IMR-90 (cell line): ENCODE measurements around the gene TTC1. TPM values are rescaled to one million over a fixed set of nuclear protein-coding genes. Genes with fewer than 3 reads are reported as not detected.

Experiments used
- ATAC-seq: fragments of 200-7000 bp; cut with Tn5 transposase; 2 replicates; pipeline ENCODE4 v1.9.1; 2020; ENCODE audit warnings: low read depth, mild to moderate bottlenecking, moderate library complexity
- BruUV-seq: library from RNA; stranded (reverse); fragments of 400-500 nt; replicated peaks from 2 replicates; lab custom pipeline; 2021; lab: Mats Ljungman, UMichigan
- CTCF ChIA-PET: fragments of 300-600 bp; formaldehyde crosslinking; extraction: SDS; loops from one replicate; lab custom pipeline; 2021; ENCODE audit warnings: antibody characterized with exemption; lab: Yijun Ruan, JAX
- POLR2A ChIA-PET: fragments of 300-600 bp; sonication (Branson Sonifier 250); formaldehyde crosslinking; loops from one replicate; lab custom pipeline; 2022; ENCODE audit warnings: antibody characterized with exemption; ENCODE audit not compliant: unreplicated experiment; lab: Charles Lee
- DNase-seq: peaks from one replicate; pipeline ENCODE4 v3.0.0; 2013
- H2AFZ ChIP-seq: replicated peaks from 2 replicates; pipeline ENCODE3; 2013; ENCODE audit warnings: low read length, mild to moderate bottlenecking; ENCODE audit not compliant: poor library complexity
- H2AK5ac ChIP-seq: 2 replicates; pipeline ENCODE4 v1.6.1; 2013; ENCODE audit warnings: low read depth, low read length, inconsistent platforms
- H2AK9ac ChIP-seq: replicated peaks from 2 replicates; pipeline ENCODE3; 2013; ENCODE audit warnings: mild to moderate bottlenecking, low read depth, low read length, moderate library complexity; ENCODE audit not compliant: poor library complexity
- H2BK120ac ChIP-seq: 2 replicates; pipeline ENCODE4 v1.6.1; 2013; ENCODE audit warnings: low read depth, low read length, inconsistent platforms
- H2BK15ac ChIP-seq: 3 replicates; pipeline ENCODE4 v1.6.1; 2013; ENCODE audit warnings: low read depth, low read length, inconsistent platforms
- H2BK20ac ChIP-seq: 2 replicates; pipeline ENCODE4 v1.6.1; 2013; ENCODE audit warnings: low read depth, mild to moderate bottlenecking, inconsistent platforms, low read length, moderate library complexity
- H2BK5ac ChIP-seq: 2 replicates; pipeline ENCODE4 v1.6.1; 2013; ENCODE audit warnings: mild to moderate bottlenecking, low read depth, low read length, inconsistent platforms; ENCODE audit not compliant: poor library complexity, severe bottlenecking
- H3K14ac ChIP-seq: replicated peaks from 2 replicates; pipeline ENCODE4 v1.6.1; 2013; ENCODE audit warnings: low read depth, low read length, inconsistent platforms
- H3K18ac ChIP-seq: 2 replicates; pipeline ENCODE4 v1.6.1; 2013; ENCODE audit warnings: low read depth, low read length, control low read depth
- H3K23ac ChIP-seq: 2 replicates; pipeline ENCODE4 v1.6.1; 2013; ENCODE audit warnings: low read depth, low read length, inconsistent platforms
- H3K27ac ChIP-seq: 2 replicates; pipeline ENCODE4 v1.5.1; 2013; ENCODE audit warnings: mild to moderate bottlenecking, control low read depth, low read length; ENCODE audit not compliant: insufficient read depth
- H3K27me3 ChIP-seq: 2 replicates; pipeline ENCODE4 v1.6.1; 2013; ENCODE audit warnings: low read length; ENCODE audit not compliant: control insufficient read depth, insufficient read depth
- H3K36me3 ChIP-seq: 2 replicates; pipeline ENCODE4 v1.6.1; 2013; ENCODE audit warnings: low read length, mixed read lengths; ENCODE audit not compliant: control insufficient read depth, insufficient read depth
- H3K4ac ChIP-seq: 2 replicates; pipeline ENCODE4 v1.6.1; 2013; ENCODE audit warnings: low read depth, low read length, inconsistent platforms
- H3K4me1 ChIP-seq: 2 replicates; pipeline ENCODE4 v1.6.1; 2013; ENCODE audit warnings: low read length, mixed read lengths; ENCODE audit not compliant: control insufficient read depth, insufficient read depth
- H3K4me2 ChIP-seq: 2 replicates; pipeline ENCODE4 v1.6.1; 2013; ENCODE audit warnings: low read depth, mild to moderate bottlenecking, control low read depth, low read length, moderate library complexity
- H3K4me3 ChIP-seq: 2 replicates; pipeline ENCODE4 v1.5.1; 2013; ENCODE audit warnings: low read depth, mild to moderate bottlenecking, control low read depth, low read length, moderate library complexity; ENCODE audit not compliant: insufficient read depth
- H3K56ac ChIP-seq: 2 replicates; pipeline ENCODE4 v1.6.1; 2013; ENCODE audit warnings: low read length, inconsistent platforms; ENCODE audit not compliant: insufficient read depth; ENCODE audit errors: extremely low read depth
- H3K79me1 ChIP-seq, 2 experiments: 2 replicates each; pipeline ENCODE4 v1.6.1; 2013; ENCODE audit warnings: low read length in 2 of 2, inconsistent platforms in 1 of 2, low read depth in 1 of 2
- H3K9ac ChIP-seq: 2 replicates; pipeline ENCODE4 v1.6.1; 2013; ENCODE audit warnings: low read depth, low read length, control low read depth
- H3K9me1 ChIP-seq: 2 replicates; pipeline ENCODE4 v1.6.1; 2013; ENCODE audit warnings: low read length, inconsistent platforms; ENCODE audit not compliant: insufficient read depth
- H3K9me3 ChIP-seq: 2 replicates; pipeline ENCODE4 v1.6.1; 2013; ENCODE audit warnings: low read length; ENCODE audit not compliant: control insufficient read depth, insufficient read depth
- H4K20me1 ChIP-seq: 2 replicates; pipeline ENCODE4 v1.6.1; 2013; ENCODE audit warnings: low read length, inconsistent platforms; ENCODE audit not compliant: insufficient read depth
- H4K5ac ChIP-seq: 2 replicates; pipeline ENCODE4 v1.6.1; 2013; ENCODE audit warnings: mild to moderate bottlenecking, low read depth, low read length, control low read depth
- H4K8ac ChIP-seq, 2 experiments: 2 replicates each; pipeline ENCODE4 v1.6.1; 2013; ENCODE audit warnings: low read depth in 2 of 2, low read length in 2 of 2, control low read depth in 1 of 2, inconsistent platforms in 1 of 2
- H4K91ac ChIP-seq: 2 replicates; pipeline ENCODE4 v1.6.1; 2013; ENCODE audit warnings: low read depth, low read length, inconsistent platforms; ENCODE audit not compliant: insufficient read depth
- CEBPB ChIP-seq: IDR thresholded peaks from 2 replicates; pipeline ENCODE4 v1.6.1; 2012; ENCODE audit warnings: low read depth, low read length, improper control_type of control experiment
- MAFK ChIP-seq: IDR thresholded peaks from 2 replicates; pipeline ENCODE4 v1.6.1; 2012; ENCODE audit warnings: low read depth, low read length, improper control_type of control experiment
- WGBS, 2 experiments: methylation state at CpG; one replicate each; pipeline versions ENCODE4 v1.1.5 to v1.1.7; 2013; ENCODE audit warnings: missing lambda C conversion rate in 2 of 2; ENCODE audit not compliant: insufficient read length in 1 of 2; ENCODE audit errors: extremely low coverage in 2 of 2; 5-methylcytosine and 5-hydroxymethylcytosine counted together
- dilution Hi-C: fragments of 300-500 bp; cut with HindIII; formaldehyde crosslinking; loops from one replicate; pipeline ENCODE4 v1.14.3; 2018; ENCODE audit warnings: low sequenced_read_pairs; ENCODE audit not compliant: unreplicated experiment
- in situ Hi-C: fragments of 300-500 bp; cut with MboI; formaldehyde crosslinking; loops from 3 replicates; pipeline ENCODE4 v1.14.3; 2019; ENCODE audit warnings: low sequenced_read_pairs, inconsistent platforms, mixed read lengths
- intact Hi-C: fragments of 100-400 bp; cut with micrococcal nuclease; formaldehyde crosslinking; loops from 2 replicates; pipeline ENCODE4 v1.10.0; 2022
- polyA plus RNA-seq, 3 experiments: library from polyadenylated mRNA; depleted of rRNA; stranded (reverse); fragments of >200 nt; gene quantifications; 2 replicates each; pipeline ENCODE4 v1.2.3, GENCODE V29; 2012; ENCODE audit warnings: low replicate concordance in 1 of 3
- total RNA-seq: library from RNA; depleted of rRNA; stranded (reverse); fragments of >200 nt; gene quantifications from 2 replicates; pipeline ENCODE4 v1.2.3, GENCODE V29; 2012

Gene TTC1
- total and polyA plus RNA-seq, 2 of the 4 experiments (the other 2 are of a cell fraction), result 23.1 to 41.1 TPM

DNA sequence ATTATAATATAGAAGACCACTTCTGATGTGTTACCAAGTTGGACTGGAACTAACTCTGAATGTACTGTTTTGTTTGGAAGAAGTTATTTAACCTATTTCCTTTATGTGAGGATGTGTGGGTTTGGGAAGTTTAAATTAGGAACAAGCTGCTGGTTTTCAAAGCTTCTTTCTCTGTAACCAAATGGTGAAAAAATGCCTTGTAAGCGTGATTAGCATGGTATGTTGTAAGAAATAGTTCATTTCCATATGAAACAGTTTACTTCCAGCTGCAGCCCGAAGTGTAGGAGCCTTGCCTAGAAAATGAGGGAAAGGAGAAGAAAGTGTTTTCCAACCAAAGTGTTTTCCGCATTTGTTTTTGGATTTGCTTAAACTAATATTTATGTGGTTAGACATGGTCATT, 36.0 kb downstream of the TTC1 start:
- no peak overlapping the region for H2AFZ ChIP-seq
- peaks cover 4% of the 10 kb centered on the region; the same call in 1 of the 2 replicates for H3K9me1 ChIP-seq
- no peak overlapping the region for H3K14ac ChIP-seq
- H3K9me3 ChIP-seq, result no peaks in the 10 kb centered on the region
- H3K36me3 ChIP-seq, result peaks cover 13% of the 10 kb centered on the region
- H2BK15ac ChIP-seq, result no peak overlapping the region
- peaks cover 0 to 8% of the 10 kb centered on the region in 2 experiments; a peak in 3 of 4 replicates for H3K79me1 ChIP-seq
- WGBS, 2 experiments, result no CpG with 5 or more reads among the region's 3 CpGs
- H3K4ac ChIP-seq, result no peak overlapping the region
- TF ChIP-seq MAFK (peak; percentile 17; the same call in 1 of the 2 replicates), CEBPB (no peak)
- H2AK9ac ChIP-seq, result no peak overlapping the region
- no peak overlapping the region for H3K4me3 ChIP-seq
- H3K18ac ChIP-seq, result no peak overlapping the region
- H4K5ac ChIP-seq, result no peak overlapping the region
- no peak overlapping the region for H4K91ac ChIP-seq
- no peak overlapping the region for H3K9ac ChIP-seq
- CTCF ChIA-PET, result interaction anchor here (0.7 to 1.2 kb wide), 2 partner anchors 9 to 19 kb away, joined by 3 to 4 read pairs; no protein-coding TSS in a partner anchor
- ATAC-seq, result no peak
- H4K8ac ChIP-seq, result no peak overlapping the region
- no peak overlapping the region for H2BK120ac ChIP-seq
- POLR2A ChIA-PET, result no interaction called here
- no peak overlapping the region for H3K23ac ChIP-seq
- no peak overlapping the region for H3K4me2 ChIP-seq
- dilution Hi-C loops (no loop called here), in situ Hi-C loops (no loop called here), intact Hi-C loops (loop anchor here (5.0 kb wide), 1 partner anchor 32 kb away; no protein-coding TSS in a partner anchor)
- H3K27me3 ChIP-seq, result no peaks in the 10 kb centered on the region
- no peak overlapping the region for H3K27ac ChIP-seq
- H4K20me1 ChIP-seq, result no peaks in the 10 kb centered on the region
- BruUV-seq, result no TSS peak
- H3K4me1 ChIP-seq, result no peaks in the 10 kb centered on the region
- H2BK20ac ChIP-seq, result no peak overlapping the region
- H2BK5ac ChIP-seq, result no peak overlapping the region
- no peak for DNase-seq
- H2AK5ac ChIP-seq, result no peak overlapping the region
- H3K56ac ChIP-seq, result no peak overlapping the region
